ENCODE measurements around the gene CBX1.

DNA sequence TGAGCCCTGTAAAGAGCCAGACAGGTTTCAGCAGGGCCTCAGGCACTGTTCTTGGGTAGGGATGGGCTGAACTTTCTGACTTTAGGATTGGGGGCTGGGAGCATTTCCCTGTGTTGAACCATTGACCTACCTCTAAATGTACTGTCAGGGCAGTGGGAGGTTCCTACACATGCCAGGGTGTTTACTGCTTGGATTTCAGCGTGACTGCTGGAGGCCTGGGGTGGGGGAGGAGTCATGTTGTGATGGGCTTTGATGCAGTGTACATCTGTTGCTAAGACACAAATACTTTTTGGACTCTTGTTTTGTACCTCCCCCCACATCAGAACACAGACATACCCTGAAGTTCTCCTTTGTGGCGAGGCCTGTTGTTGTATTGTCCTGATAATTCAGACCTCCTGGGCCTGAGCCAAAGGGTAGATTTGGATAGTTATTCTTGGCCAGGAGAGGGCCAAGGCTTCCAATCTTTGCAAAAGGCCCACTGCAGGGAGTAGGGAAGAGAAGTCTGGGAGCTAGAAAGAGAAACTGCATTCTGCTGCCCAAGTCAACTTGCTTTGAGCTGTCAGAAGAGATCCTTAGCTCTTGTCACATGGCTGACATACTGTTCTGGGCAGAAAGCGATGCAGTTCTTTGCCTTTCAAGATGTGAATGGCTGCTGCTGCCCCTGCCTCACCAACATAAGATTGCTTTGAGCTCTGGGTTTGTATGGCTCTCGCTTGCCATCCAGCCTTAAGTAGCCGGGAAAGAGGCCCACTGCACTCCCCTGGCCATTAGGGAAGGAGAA lies 49.4 kb downstream of the CBX1 start:
- TF ChIP-seq, protein P1, sequence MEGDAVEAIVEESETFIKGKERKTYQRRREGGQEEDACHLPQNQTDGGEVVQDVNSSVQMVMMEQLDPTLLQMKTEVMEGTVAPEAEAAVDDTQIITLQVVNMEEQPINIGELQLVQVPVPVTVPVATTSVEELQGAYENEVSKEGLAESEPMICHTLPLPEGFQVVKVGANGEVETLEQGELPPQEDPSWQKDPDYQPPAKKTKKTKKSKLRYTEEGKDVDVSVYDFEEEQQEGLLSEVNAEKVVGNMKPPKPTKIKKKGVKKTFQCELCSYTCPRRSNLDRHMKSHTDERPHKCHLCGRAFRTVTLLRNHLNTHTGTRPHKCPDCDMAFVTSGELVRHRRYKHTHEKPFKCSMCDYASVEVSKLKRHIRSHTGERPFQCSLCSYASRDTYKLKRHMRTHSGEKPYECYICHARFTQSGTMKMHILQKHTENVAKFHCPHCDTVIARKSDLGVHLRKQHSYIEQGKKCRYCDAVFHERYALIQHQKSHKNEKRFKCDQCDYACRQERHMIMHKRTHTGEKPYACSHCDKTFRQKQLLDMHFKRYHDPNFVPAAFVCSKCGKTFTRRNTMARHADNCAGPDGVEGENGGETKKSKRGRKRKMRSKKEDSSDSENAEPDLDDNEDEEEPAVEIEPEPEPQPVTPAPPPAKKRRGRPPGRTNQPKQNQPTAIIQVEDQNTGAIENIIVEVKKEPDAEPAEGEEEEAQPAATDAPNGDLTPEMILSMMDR (IDR thresholded peaks at IDR 0.05), result peak in 2 of 5 experiments; percentile 16 to 60
- TF ChIP-seq POLR2A (IDR thresholded peaks at IDR 0.05), result peak in 1 of 2 donors; percentile 17
- TF ChIP-seq EP300 (IDR thresholded peaks at IDR 0.05), result peak; percentile 67 to 85
